GM13977 (cell line): ENCODE results near the gene MAST4.

ENCODE experiments used
- DNase-seq: peaks from one replicate; pipeline ENCODE4 v3.0.0; 2012; ENCODE audit warnings: low spot score
- in situ Hi-C: fragments of 300-500 bp; cut with MboI; formaldehyde crosslinking; loops from one replicate; pipeline ENCODE4 v1.12.0; 2022; ENCODE audit warnings: low sequenced_read_pairs, low pct_unique_long_range_greater_than_20kb, mixed read lengths, inconsistent platforms; ENCODE audit not compliant: unreplicated experiment
- TF ChIP-seq, protein P1 (sequence below): IDR thresholded peaks from 2 replicates; pipeline ENCODE4 v1.5.1; 2012; ENCODE audit warnings: mild to moderate bottlenecking, control low read depth; ENCODE audit not compliant: insufficient read depth; ENCODE audit errors: extremely low read depth, missing control alignments

Gene MAST4

DNA sequence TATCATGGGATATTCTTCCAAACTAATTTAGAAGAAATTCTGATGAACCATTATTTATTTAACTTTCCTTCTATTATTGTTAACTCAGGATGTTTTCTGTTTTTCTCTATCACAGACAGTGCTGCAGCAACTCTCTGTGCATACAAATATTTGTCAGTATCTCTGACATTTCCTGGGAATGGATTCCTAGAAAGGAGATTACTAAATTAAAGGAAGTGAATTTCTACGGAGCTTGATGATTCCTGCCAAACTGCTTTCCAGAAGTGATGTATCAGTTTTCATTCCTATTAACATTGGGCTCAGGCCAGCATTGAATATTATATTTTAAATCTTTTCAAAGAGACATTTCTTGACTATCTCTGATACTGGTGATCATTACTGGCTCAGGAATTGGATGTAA, 26.0 kb upstream of the MAST4 start:
- in situ Hi-C loops = no loop called here
- TF ChIP-seq, protein P1, sequence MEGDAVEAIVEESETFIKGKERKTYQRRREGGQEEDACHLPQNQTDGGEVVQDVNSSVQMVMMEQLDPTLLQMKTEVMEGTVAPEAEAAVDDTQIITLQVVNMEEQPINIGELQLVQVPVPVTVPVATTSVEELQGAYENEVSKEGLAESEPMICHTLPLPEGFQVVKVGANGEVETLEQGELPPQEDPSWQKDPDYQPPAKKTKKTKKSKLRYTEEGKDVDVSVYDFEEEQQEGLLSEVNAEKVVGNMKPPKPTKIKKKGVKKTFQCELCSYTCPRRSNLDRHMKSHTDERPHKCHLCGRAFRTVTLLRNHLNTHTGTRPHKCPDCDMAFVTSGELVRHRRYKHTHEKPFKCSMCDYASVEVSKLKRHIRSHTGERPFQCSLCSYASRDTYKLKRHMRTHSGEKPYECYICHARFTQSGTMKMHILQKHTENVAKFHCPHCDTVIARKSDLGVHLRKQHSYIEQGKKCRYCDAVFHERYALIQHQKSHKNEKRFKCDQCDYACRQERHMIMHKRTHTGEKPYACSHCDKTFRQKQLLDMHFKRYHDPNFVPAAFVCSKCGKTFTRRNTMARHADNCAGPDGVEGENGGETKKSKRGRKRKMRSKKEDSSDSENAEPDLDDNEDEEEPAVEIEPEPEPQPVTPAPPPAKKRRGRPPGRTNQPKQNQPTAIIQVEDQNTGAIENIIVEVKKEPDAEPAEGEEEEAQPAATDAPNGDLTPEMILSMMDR = no peak
- DNase-seq = no peak

DNA sequence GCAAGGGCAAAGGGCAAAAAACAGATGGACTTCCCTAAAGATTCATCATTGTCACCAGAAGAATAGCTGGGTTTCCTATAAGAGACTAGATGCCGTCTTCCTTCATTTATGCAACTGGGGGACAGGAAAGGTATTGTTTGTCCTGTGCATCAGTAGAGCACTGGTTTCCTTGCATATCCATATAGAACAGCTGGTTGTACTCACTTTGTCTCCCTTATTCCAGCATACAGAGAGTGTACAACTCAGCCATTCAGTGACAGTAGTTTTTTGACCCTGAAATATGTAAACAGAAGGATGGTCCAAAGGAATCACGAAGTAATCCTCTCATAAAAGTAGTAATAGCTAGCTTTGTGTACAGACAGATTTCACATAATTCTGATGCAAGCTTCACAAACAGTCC, 22.5 kb upstream of the MAST4 start:
- in situ Hi-C loops = no loop called here
- TF ChIP-seq, protein P1 = no peak
- no peak for DNase-seq

DNA sequence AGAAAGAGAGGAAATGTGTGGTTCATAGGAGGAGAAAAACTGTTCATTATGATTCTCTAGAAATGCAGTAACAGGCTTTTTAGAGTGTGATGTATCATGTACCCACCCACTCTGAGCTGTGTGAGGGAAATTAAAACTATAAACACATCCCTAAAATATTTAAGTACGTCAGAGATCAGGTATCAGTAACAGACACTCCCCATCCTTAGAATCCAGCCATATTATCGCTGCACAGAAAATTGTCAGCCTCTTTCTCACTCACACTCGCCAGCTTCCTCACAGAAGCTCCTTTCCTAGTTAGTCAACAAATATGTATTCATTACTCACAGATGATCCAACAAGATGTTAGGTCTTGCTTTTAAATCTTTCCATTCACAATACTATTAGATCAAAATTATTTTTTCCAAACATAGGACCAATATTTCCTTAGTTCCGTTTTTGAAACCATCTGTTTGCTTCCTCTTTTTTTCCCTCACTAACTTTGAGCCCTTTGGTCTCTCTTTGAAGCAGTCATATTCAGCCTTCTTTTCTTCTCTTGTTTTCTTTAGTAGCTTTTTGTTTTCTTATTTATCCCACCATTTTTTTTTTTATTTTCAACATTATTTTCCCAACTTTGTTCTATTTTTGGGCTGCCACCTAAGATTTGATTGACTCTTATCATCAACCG, 13.6 kb upstream of the MAST4 start:
- DNase-seq = no peak
- in situ Hi-C loops = no loop called here

DNA sequence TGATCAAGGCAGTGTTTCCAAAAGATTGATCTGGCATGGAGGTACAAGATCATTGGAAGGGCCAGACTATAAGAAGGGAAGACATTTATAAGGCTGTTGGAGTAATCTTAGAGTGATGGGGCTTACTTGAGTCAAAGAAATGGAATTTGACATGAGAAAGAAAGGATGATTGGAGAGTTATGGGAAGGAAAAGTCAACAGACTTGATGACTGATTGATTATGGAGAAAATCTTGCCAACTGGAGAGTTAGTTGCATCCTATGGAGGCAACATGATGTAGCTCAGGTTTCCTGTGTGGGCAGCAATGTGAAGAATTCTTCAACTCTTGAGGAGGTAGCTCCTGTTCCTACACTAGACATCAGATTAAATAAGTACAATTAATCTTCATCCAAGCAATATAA, 10.9 kb upstream of the MAST4 start:
- in situ Hi-C loops = no loop called here
- no peak for DNase-seq
- TF ChIP-seq, protein P1 = no peak

More for the DNA sequence above, 13.6 kb upstream of the MAST4 start:
- TF ChIP-seq, protein P1 = no peak

DNA sequence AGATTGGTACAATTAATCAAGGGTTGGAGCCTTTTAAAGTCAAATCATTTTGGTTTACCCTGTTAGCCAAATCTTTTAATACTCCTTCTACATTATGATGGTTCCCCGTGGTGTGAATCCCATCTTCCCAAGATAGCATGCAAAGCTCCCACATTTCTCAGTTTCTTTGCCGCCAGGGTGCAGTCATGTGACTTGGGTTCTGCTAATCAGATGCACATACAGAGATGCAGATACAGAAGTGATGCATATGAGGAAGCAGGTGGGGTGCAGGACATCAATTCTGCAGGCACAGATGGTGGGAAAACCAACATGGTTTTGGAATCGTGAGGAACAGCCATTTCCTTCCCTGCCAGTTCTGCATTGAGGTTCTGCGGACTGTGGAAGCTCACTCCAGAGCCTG, 8.4 kb upstream of the MAST4 start:
- DNase-seq = no peak
- TF ChIP-seq, protein P1 = no peak
- in situ Hi-C loops = no loop called here

DNA sequence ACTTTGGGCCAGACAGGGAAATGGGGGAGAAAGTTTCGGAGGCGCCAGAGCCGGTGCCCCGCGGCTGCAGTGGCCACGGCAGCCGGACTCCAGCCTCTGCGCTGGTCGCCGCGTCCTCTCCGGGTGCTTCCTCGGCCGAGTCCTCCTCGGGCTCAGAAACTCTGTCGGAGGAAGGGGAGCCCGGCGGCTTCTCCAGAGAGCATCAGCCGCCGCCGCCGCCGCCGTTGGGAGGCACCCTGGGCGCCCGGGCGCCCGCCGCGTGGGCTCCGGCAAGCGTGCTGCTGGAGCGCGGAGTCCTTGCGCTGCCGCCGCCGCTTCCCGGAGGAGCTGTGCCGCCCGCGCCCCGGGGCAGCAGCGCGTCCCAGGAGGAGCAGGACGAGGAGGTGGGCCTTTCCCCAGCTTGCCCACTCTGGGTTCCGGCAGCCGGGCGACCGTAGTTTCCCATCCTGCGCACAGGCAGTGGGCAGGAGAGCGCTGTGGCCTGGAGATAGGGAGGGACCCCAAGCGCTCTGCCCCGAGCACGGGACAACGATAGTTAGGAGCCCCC, 516 bp downstream of the MAST4 start:
- no peak for DNase-seq
- in situ Hi-C loops = no loop called here

More for the DNA sequence above, 516 bp downstream of the MAST4 start:
- TF ChIP-seq, protein P1 = no peak
